OCI-LY3 (cell line): ENCODE measurements around the gene KAZN.

Source experiments
- CTCF ChIP-seq: fragments of 200-600, 300-600 bp; sonication (generic); IDR thresholded peaks from 2 replicates; pipeline ENCODE4 v1.5.1; 2014; ENCODE audit warnings: antibody characterized with exemption, low read length, low read depth
- EZH2phosphoT487 ChIP-seq: fragments of 200-600 bp; shearing (Covaris generic); IDR thresholded peaks from 2 replicates; pipeline ENCODE4 v1.6.1; 2018; ENCODE audit warnings: antibody characterized with exemption, mixed run types, low read depth

DNA sequence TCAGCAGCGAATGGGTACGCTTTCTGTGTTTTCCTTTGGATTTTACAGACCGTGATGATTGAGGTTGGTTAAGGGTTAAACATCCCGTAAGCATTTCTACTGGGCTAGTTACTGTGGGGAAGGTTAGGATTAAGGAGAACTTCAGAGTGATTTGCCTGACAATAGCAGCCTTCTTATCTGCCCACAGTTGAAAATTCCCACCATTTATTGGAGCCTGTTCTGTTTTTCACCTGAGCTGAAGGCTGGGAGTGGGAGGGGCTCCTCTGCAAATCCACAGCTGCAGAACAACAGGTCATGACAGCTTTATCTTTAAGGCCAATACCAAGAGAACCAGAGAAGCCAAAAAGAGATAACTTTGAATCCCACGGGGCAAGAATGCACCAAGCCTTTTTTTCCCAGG, 168.6 kb downstream of the KAZN start:
- TF ChIP-seq CTCF (no peak), EZH2phosphoT487 (no peak)
